Right renal pelvis (tissue), 4 donors: Measurements from ENCODE around the gene PCDH12. TPM values are rescaled to one million over a fixed set of nuclear protein-coding genes. Genes with fewer than 3 reads are reported as not detected.

Experiments
- DNase-seq, 4 donors: peaks; one replicate each; pipeline ENCODE4 v3.0.0-alpha.2; 2013; ENCODE audit warnings: low read depth in 4 of 4, low spot score in 3 of 4, missing footprints in 1 of 4
- polyA plus RNA-seq, 4 donors: library from polyadenylated mRNA; unstranded; fragments of 120-200 nt; gene quantifications; one replicate each; pipeline ENCODE4 v1.2.1, GENCODE V29; 2013; ENCODE audit not compliant: insufficient read length in 4 of 4

The PCDH12 gene
- polyA plus RNA-seq, 4 donors: 15.6 to 17.3 (median 16.7) TPM

DNA sequence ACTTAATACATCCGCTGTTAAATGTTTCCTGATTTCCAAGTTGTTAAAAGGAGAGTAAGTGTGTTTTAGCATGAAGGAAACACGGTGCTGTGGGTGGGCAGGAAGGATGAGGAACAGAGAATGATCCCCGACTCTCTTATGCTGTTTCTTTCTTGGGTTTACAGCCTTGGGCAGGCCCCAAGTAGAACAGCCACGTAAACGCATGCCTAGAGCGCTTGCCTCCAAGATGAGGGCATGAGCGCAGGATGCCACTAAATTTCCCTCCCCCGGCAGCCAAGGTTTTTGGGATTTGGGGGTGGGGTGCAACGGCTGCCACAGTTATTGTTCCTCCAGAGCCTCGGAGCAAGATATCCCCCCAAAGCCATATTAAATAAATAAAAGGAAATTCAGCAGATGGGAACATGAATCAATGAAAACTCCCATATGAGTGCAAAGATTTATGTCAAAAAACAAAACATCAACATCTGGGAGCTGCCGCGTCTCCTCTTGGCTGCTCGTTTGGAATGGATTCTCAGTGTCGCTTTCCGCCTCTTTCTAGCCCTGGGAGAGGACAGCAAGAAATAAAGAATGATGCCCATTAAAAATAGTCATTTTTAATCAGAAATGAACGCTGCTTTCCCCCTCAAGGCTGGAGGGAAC, 44.3 kb downstream of the PCDH12 start:
- peak in 1 of 4 donors; percentile 17 for DNase-seq

DNA sequence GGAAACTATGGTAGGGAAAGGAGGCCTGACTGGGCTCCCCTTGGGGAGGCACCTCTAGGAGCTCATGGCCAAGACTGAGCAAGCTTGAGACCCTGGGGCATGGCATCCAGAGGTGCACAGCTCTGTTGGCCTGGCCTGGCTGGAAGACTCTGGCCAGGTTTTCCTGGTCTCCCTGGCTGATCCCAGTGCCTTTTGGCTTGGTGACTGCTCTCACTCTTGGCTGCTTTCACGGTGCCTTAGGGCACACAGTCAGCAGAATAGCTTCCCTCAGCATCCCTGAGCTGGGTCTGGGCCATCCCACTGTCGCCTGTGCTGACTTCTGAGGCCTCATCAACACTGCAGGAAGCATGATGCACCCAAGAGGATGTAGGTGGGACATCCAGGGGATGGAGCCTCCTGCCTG, 47.7 kb downstream of the PCDH12 start:
- DNase-seq: no peak

DNA sequence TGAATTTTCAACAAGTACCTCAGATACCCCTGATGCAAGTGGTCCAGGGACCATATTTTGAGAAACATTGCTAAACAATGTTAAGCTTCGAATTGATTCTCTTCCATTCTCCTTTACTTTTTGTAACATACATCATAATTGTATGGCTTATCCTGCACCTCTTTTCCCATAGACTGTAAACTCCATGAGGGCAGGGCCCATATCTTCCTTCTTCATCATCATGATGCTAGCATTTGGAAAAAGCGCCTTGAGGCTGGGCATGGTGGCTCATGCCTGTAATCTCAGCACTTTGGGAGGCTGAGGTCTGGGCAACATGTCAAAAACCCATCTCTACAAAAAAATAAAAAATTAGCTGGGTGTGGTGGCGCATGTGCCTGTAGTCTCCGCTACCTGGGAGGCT, 48.8 kb downstream of the PCDH12 start:
- DNase-seq: no peak

DNA sequence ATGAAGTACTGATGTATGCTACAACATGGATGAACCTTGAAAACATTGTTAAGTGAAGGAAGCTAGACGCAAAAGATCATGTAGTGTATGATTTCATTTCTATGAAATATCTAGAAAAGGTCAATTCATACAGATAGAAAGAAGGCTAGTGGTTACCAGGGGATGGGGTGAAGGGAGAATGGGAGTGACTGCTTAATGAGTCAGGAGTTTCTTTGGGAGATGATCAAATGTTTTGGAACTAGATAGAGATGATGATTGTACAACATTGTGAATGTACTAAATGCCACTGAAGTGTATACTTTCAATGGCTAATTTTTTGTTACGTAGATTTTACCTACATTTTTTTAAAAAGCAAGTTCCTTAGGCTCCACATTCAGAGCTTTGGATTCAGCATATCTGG, 49.2 kb downstream of the PCDH12 start:
- DNase-seq: no peak

DNA sequence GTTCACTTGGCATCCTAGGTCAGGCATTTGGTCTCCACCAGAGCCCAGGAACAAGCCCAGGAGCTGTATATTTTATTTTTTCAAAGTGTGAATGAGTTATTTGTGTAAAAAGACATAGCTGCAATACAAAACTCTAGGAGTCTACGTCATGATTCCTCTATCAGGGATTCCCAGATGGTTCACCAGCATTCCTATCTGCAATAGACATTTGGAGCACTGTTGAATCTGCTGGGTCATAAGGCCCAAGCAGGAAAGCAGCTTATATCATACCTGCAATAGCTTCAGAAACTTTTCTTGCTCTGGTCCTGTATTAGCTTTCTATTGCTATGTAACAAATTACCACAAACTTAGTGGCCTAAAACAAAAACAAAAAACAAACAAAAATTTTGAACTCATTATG, 51.0 kb downstream of the PCDH12 start:
- no peak for DNase-seq

DNA sequence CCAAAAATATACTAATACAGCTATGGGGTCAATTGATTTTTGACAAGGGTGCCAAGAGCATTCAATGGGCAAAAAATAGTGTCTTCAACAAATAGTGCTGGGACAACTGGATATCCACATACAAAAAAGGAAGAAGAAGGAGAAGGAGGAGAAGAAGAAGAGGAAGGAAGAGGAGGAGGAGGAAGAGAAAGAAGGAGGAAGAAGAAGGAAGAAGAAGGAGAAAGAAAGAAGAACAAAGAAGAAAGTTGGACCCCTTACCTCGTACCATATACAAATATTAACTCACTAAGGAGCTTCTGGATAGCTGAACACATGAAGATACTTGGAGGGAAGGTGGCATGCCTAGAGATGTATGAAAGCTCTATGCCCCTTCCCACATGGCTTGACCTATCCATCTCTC, 51.5 kb downstream of the PCDH12 start:
- no peak for DNase-seq

DNA sequence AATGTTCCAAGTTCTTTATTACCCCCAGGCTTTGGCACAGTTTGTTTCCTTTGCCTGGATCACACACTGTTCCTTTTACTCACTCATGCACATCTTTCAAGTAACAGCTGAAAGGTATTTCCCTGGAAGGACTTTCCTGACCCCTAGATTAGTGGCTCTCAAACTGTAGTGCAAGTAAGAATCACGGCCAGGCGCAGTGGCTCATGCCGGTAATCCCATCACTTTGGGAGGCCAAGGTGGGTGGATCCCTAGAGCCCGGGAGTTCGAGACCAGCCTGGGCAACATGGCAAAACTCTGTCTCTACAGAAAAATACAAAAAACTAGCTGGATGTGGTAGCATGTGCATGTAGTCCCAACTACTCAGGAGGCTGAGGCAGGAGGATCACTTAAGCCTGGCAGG, 53.5 kb downstream of the PCDH12 start:
- no peak for DNase-seq

DNA sequence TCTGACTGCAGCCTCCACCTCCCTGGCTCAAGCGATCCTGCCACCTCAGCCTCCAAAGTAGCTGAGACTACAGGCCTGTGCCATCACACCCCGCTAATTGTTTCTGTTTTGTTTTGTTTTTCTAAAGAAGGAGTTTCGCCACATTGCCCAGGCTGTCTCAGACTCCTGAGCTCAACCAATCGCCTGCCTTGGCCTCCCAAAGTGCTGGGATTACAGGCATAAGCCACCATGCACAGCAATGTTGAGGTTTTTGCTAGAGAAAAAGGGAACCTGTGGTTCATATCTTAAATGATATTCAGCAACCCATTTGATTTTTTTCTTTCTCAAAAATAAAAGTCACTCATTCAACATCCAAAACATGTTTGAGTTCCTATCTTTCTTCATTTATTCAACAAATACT, 54.7 kb downstream of the PCDH12 start:
- no peak for DNase-seq

DNA sequence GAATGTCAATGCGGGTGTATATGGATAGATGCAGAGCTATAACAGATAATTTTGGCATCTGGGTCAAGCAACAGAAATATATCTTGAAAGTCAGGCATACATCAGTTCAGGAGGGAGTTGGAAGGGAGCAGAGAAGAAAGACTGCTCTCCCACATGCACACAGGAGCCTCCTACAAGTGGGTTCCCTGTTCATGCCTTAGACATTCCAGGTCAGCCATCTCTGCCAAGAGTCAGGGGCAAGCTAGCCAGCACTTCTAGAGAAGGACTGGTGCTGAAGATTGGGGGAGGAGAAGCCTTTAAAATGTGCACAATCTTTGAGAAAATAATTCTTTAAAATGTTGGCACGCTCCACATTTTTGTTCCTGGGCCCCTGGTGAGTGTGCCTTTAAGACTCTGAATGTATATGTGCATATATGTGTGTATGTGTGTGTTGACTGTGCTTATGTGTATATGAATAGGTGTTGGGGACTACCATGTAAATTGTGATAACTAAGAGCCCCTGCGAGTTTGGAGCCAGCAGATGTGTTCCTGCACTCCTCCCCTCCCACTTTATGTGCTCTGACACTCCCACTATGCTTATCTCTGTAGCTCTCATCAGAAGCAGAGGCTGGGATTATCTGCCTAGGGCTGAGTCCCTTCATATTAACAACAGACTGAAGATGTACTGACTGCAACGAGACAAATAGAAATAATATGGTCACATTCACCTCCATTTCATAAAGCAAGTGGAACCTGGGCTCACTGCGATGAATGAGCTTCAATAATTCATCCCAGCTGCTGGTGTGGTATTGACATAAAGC, 55.8 kb downstream of the PCDH12 start:
- DNase-seq: no peak

DNA sequence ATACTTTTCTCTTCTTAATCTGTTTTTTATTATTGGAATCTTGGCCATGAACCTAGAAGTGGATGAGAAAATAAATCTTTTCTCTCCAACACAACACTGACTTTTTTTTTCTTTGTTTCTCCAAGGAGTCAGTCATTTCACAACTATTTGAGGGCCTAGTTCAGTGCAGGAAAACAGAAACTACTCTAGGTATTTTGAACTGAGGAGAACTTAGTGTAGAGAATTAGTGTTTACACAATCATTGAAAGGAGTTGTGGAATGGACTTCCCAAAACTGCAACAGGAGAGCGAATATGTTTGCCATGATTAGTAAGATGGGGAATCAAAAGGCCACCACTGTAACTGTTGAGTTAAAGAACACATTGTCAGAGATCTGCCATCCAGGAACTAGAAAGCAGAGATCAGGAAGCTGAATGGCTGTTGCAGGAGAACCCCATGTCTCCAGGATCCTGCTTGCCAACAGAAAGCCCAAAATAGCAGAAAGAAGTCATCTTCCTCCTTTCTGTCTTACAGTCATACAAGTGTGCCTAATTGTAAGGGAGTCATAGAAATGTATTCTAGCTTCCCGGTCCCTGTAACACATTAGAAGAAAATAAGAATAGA, 59.5 kb downstream of the PCDH12 start:
- DNase-seq: no peak

DNA sequence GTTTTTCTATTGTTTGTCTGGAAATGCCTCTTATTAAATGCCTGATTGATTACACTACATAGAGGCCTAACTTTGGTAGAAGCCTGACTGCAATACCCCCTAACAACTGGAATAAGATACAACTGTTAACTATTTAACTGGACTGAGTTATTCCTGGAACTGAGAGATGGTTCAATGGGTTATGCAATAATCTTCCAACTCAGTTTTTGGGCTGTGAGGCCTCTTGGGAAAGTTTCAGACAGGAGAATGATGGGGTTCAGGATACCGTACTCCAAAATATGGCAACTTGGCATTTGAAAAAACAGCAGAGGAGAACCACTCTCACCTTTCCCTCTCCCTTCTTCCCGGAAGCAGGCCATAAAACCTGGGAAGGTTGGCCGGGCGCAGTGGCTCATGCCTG, 60.6 kb downstream of the PCDH12 start:
- no peak for DNase-seq

Other genes starting within 250 kb of the PCDH12 start
- 10 to 100 TPM; 24.0 to 28.3 (median 25.6) TPM for gene PCDH1, start 79.8 kb downstream of the PCDH12 start, polyA plus RNA-seq
- 100 to 1,000 TPM; 101 to 126 (median 117) TPM for gene DELE1, start 34.3 kb downstream of the PCDH12 start, polyA plus RNA-seq
- gene RNF14, start 10.9 kb upstream of the PCDH12 start, polyA plus RNA-seq: 10 to 100 TPM; 58.6 to 72.0 (median 69.1) TPM
- gene GNPDA1, start 54.8 kb upstream of the PCDH12 start, polyA plus RNA-seq: 10 to 100 TPM; 64.9 to 68.0 (median 66.6) TPM
- 100 to 1,000 TPM; 131 to 159 (median 148) TPM for gene NDFIP1, start 150.6 kb upstream of the PCDH12 start, polyA plus RNA-seq